Endodermal cell (in vitro differentiated cells): ENCODE results near the gene ANKS1B. TPM values are rescaled to one million over a fixed set of nuclear protein-coding genes. Genes with fewer than 3 reads are reported as not detected.

ENCODE experiments used
- DNase-seq: peaks from one replicate; pipeline ENCODE4 v3.0.0-alpha.2; 2017
- H3K27ac ChIP-seq: 2 replicates; pipeline ENCODE4 v1.5.1; 2013; ENCODE audit warnings: mild to moderate bottlenecking, low read depth, low read length, moderate library complexity
- H3K27me3 ChIP-seq: 2 replicates; pipeline ENCODE4 v1.6.1; 2013; ENCODE audit warnings: mild to moderate bottlenecking, low read length, moderate library complexity; ENCODE audit not compliant: insufficient read depth, control insufficient read depth, poor library complexity, severe bottlenecking
- H3K36me3 ChIP-seq: 2 replicates; pipeline ENCODE4 v1.7.0; 2013; ENCODE audit warnings: mild to moderate bottlenecking, low read length, moderate library complexity; ENCODE audit not compliant: control insufficient read depth, insufficient read depth
- H3K4me1 ChIP-seq: one replicate; pipeline ENCODE4 v1.7.0; 2013; ENCODE audit warnings: low read length; ENCODE audit not compliant: control insufficient read depth, insufficient read depth
- H3K4me3 ChIP-seq: 2 replicates; pipeline ENCODE4 v1.5.1; 2013; ENCODE audit warnings: mild to moderate bottlenecking, low read length, moderate library complexity
- H3K9ac ChIP-seq: 2 replicates; pipeline ENCODE4 v1.6.1; 2013; ENCODE audit warnings: mild to moderate bottlenecking, low read length, moderate library complexity; ENCODE audit not compliant: poor library complexity, severe bottlenecking; ENCODE audit errors: extremely low read depth
- H3K9me3 ChIP-seq: 2 replicates; pipeline ENCODE4 v1.6.1; 2013; ENCODE audit warnings: mild to moderate bottlenecking, low read length, moderate library complexity; ENCODE audit not compliant: control insufficient read depth
- H3K27ac Mint-ChIP-seq: 2 replicates; pipeline ENCODE4 v1.8.0; 2020; ENCODE audit warnings: mixed read lengths
- H3K27me3 Mint-ChIP-seq: 2 replicates; pipeline ENCODE4 v1.8.0; 2021; ENCODE audit warnings: mild to moderate bottlenecking, mixed read lengths; ENCODE audit not compliant: insufficient read depth
- H3K36me3 Mint-ChIP-seq: 2 replicates; pipeline ENCODE4 v1.8.0; 2020; ENCODE audit warnings: low read depth, mixed read lengths
- H3K4me1 Mint-ChIP-seq: 2 replicates; pipeline ENCODE4 v1.8.0; 2020; ENCODE audit warnings: mixed read lengths
- H3K4me3 Mint-ChIP-seq: 2 replicates; pipeline ENCODE4 v1.8.0; 2020; ENCODE audit warnings: mild to moderate bottlenecking, moderate library complexity, mixed read lengths
- H3K9me3 Mint-ChIP-seq: 2 replicates; pipeline ENCODE4 v1.8.0; 2020; ENCODE audit warnings: mild to moderate bottlenecking, mixed read lengths
- CTCF ChIP-seq: fragments of 200-600 bp; sonication (generic); conservative IDR thresholded peaks from 2 replicates; pipeline ENCODE4 v1.5.0; 2021; ENCODE audit warnings: antibody characterized with exemption, mild to moderate bottlenecking
- WGBS, 2 experiments: methylation state at CpG; one replicate each; pipeline versions ENCODE4 v1.1.5 to v1.1.7; 2013; ENCODE audit warnings: missing lambda C conversion rate in 2 of 2, mixed read lengths in 1 of 2; ENCODE audit not compliant: insufficient coverage in 1 of 2, insufficient read length in 1 of 2; 5-methylcytosine and 5-hydroxymethylcytosine counted together
- total RNA-seq, 2 donors: library from RNA; stranded (reverse); fragmentation: NEBNext Ultra II Directional in 1 of 2; extraction: Animal tissue kit (Norgen Biotek cat#: 25700) in 1 of 2; gene quantifications; 2 replicates in 1 of 2; 3 replicates in 1 of 2; pipeline ENCODE4 v1.2.1, GENCODE V29; 2021

ANKS1B gene
- total RNA-seq, 2 donors from 2014 or later: 28.5 to 65.8 TPM

DNA sequence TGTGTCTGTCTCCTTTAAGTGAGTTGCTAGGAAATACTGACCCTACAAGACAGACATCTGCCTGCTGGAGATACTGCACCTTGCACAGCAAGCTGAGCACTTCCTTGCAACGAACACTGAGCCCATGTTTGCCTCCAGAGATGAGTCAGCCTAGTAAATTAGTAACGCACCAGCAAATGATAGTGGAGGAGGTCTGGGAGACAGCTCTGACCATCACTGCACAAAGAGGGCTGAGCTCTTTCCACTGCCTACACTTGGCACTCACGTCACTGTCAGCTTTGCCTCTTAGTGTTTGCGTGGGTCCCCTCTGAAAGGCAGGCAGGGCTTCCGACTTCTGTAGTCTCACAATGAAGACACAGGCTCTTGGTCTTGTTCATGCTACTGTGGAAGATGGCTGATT lies 1230.6 kb downstream of the ANKS1B start:
- Mint-ChIP-seq H3K36me3 (peaks cover 47% of the 10 kb centered on the region), H3K27ac (no peak overlapping the region), H3K4me3 (no peak overlapping the region), H3K9me3 (no peaks in the 10 kb centered on the region), H3K27me3 (no peaks in the 10 kb centered on the region), H3K4me1 (peaks cover 29% of the 10 kb centered on the region)
- no peak overlapping the region for H3K4me3 ChIP-seq
- peaks cover 17% of the 10 kb centered on the region for H3K4me1 ChIP-seq
- no peak for TF ChIP-seq CTCF
- WGBS, 2 experiments: 84 to 91% methylated on average over 5 of the region's 5 CpGs
- no peaks in the 10 kb centered on the region for H3K27me3 ChIP-seq
- no peak overlapping the region for H3K27ac ChIP-seq
- DNase-seq: no peak
- no peaks in the 10 kb centered on the region for H3K9me3 ChIP-seq
- peaks cover 35% of the 10 kb centered on the region for H3K36me3 ChIP-seq
- H3K9ac ChIP-seq: no peak overlapping the region

- no peak overlapping the region for H3K27ac Mint-ChIP-seq
- H3K27me3 Mint-ChIP-seq: peaks cover 4% of the 10 kb centered on the region
- no peak overlapping the region for H3K4me3 Mint-ChIP-seq
- Histone ChIP-seq H3K4me3 (no peak overlapping the region), H3K9me3 (no peaks in the 10 kb centered on the region), H3K27me3 (no peaks in the 10 kb centered on the region), H3K9ac (no peak overlapping the region), H3K4me1 (peaks cover 17% of the 10 kb centered on the region), H3K27ac (no peak overlapping the region), H3K36me3 (peaks cover 46% of the 10 kb centered on the region)
- H3K4me1 Mint-ChIP-seq: peaks cover 29% of the 10 kb centered on the region
- H3K36me3 Mint-ChIP-seq: peaks cover 56% of the 10 kb centered on the region
- no peak for TF ChIP-seq CTCF
- 87% methylated on average over 5 of the region's 5 CpGs for WGBS, 2 experiments
- H3K9me3 Mint-ChIP-seq: no peaks in the 10 kb centered on the region
- DNase-seq: no peak
Observed at GRCh38 chr12:98752726-98753125, 1232.0 kb downstream of the ANKS1B start.

- Mint-ChIP-seq H3K27me3 (peaks cover 10% of the 10 kb centered on the region), H3K4me1 (peaks cover 29% of the 10 kb centered on the region), H3K9me3 (no peaks in the 10 kb centered on the region), H3K27ac (peak overlapping the region; percentile 60), H3K36me3 (peaks cover 58% of the 10 kb centered on the region), H3K4me3 (no peak overlapping the region)
- Histone ChIP-seq H3K9me3 (no peaks in the 10 kb centered on the region), H3K27me3 (no peaks in the 10 kb centered on the region), H3K4me3 (no peak overlapping the region), H3K27ac (no peak overlapping the region), H3K4me1 (peaks cover 17% of the 10 kb centered on the region), H3K9ac (no peak overlapping the region), H3K36me3 (peaks cover 50% of the 10 kb centered on the region)
- WGBS, 2 experiments: 84 to 89% methylated on average over 3 to 4 of the region's 4 CpGs
- no peak for TF ChIP-seq CTCF
- DNase-seq: no peak
Observed at GRCh38 chr12:98751580-98752115, 1233.1 kb downstream of the ANKS1B start.
